Measurements from ENCODE around the gene WASL.

GRCh38 chr7:123732413-123733091, 16.3 kb downstream of the WASL start:
- no peak for TF ChIP-seq CTCF (IDR thresholded peaks at IDR 0.05)
- TF ChIP-seq POLR2A (IDR thresholded peaks at IDR 0.05) = no peak
